ENCODE measurements around the gene HTRA3.

HTRA3 gene

GRCh38 chr4:8315435-8316250 lies 46.1 kb downstream of the HTRA3 start (continued):
- TF ChIP-seq PATZ1 (tag by site-specific recombination; IDR thresholded peaks at IDR 0.05) (0 out of 2 replicates have a peak, but pooled peaks have one; percentile 44), SALL2 (tag by site-specific recombination; IDR thresholded peaks at IDR 0.05; ENCODE audit: borderline replicate concordance) (no peak), IKZF3 (tag by site-specific recombination; IDR thresholded peaks at IDR 0.05) (no peak), ZNF549 (tag by site-specific recombination; IDR thresholded peaks at IDR 0.05) (no peak), ZBTB8A (tag by site-specific recombination; IDR thresholded peaks at IDR 0.05) (no peak), ZNF280D (tag by site-specific recombination; IDR thresholded peaks at IDR 0.05) (no peak), ZNF692 (tag by site-specific recombination; IDR thresholded peaks at IDR 0.05) (no peak), ZNF24 (tag by site-specific recombination; IDR thresholded peaks at IDR 0.05) (no peak), KLF7 (tag by site-specific recombination; IDR thresholded peaks at IDR 0.05; ENCODE audit: borderline replicate concordance) (no peak), OVOL3 (tag by site-specific recombination; IDR thresholded peaks at IDR 0.05) (no peak), PBX3 (CRISPR knock-in tag; IDR thresholded peaks at IDR 0.05) (no peak), ZBTB26 (tag by site-specific recombination; optimal IDR thresholded peaks at IDR 0.05) (no peak), ZNF354C (tag by site-specific recombination; IDR thresholded peaks at IDR 0.05; ENCODE audit: borderline replicate concordance, low read depth) (no peak), ZNF37A (tag by site-specific recombination; IDR thresholded peaks at IDR 0.05) (no peak), ZNF324 (tag by site-specific recombination; IDR thresholded peaks at IDR 0.05) (no peak), ZNF624 (tag by site-specific recombination; IDR thresholded peaks at IDR 0.05) (no peak), ZNF530 (tag by site-specific recombination; IDR thresholded peaks at IDR 0.05; ENCODE audit: low read depth) (no peak), ZNF449 (tag by site-specific recombination; IDR thresholded peaks at IDR 0.05) (0 out of 2 replicates have a peak, but pooled peaks have one; percentile 31), ZNF169 (tag by site-specific recombination; IDR thresholded peaks at IDR 0.05) (no peak), ZSCAN23 (tag by site-specific recombination; IDR thresholded peaks at IDR 0.05) (no peak), ZNF701 (tag by site-specific recombination; IDR thresholded peaks at IDR 0.05) (no peak), ZNF610 (tag by site-specific recombination; IDR thresholded peaks at IDR 0.05; ENCODE audit: borderline replicate concordance) (no peak)

All from HEK293 (cell line).